Activated CD8-positive, alpha-beta memory T cell treated with anti-CD3 and anti-CD28 coated beads, Interleukin-2, amount 50 U/mL, for 48 hours (primary cell): ENCODE measurements around the gene DAAM1.

Source experiments
- DNase-seq: peaks from one replicate; pipeline ENCODE4 v3.0.0-alpha.2; 2020

The DAAM1 gene

DNA sequence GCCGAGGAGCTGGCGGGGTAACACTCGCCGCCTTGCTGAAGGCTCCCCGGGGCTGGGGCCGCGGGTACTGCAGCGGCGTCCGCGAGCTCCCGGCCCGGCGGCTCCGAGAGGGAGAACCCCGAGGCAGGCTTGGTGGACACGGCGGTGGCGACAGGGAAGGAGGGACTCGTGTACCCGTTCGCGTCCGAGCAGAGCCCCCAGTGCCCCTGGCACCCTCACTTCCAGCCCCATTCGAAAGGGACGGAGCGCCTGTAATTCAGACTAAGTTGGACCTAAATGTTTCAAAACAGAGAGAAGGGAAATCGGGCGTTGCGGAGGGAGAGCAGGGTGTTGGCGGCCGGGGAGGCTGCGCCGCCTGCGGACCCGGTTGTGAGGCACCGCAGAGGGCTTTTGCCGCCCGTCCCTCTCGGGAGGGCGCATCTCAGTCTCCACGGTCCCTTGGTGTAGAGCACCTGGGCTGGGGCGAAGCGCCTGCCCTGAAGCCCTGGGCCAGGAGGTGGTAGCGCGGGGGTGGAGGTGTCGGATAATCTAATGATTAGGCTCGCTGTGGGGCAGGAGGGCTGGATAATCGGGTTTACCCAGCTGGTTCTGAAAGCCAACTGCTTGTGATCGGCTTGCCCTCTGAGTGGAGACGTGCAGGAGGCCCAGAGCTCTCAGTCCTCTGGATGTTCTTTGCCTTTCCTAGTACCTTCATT lies 771 bp downstream of the DAAM1 start:
- DNase-seq, result peak; percentile 71

DNA sequence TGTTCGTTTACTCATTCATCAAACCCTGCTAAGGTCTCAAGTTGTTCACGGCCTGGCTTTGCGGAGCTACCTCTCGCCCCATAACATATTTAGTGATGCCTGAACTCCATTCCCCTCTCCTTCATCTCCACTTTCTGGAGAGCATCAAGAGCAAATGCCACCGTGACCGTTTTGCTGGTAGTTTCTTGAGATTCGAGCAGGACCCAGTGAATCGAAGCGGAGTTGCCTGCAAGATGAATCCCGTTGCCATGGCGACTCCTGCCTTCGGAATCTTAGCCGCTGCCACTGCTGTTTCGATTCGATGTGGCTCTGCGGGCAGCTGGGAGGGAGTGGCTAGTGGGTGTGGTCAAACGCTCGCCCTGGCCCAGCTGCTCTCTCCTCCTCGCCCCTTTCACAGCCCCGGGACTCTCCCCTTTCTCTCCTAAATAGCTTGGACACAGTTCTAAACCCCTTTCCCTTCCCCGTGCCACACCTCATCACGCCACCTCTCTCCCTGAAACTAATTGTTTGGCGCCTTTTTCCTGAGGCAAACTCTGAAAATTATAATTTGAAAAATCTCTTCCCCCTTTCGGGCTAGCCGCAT lies 1.4 kb downstream of the DAAM1 start:
- DNase-seq, result peak; percentile 85

DNA sequence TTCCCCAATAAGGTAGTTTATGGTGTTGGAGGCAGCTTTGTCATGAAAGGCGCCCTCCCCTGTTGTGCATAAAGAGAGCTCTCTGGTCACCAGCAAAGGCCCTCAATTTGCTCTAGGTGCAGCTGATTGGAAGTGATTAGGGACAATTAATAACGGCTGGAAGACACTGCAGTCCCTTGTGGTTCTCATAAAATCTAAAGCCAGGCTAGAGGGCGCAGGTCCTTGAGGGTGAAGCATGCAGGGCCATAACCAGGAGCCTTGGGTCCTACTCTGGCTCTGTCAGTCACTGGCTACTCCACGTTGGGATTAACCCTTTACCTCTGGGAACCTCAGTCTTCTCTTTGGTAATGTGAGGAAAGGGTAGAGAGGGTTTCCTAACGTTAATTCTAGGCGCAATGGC lies 1.9 kb downstream of the DAAM1 start:
- no peak for DNase-seq

DNA sequence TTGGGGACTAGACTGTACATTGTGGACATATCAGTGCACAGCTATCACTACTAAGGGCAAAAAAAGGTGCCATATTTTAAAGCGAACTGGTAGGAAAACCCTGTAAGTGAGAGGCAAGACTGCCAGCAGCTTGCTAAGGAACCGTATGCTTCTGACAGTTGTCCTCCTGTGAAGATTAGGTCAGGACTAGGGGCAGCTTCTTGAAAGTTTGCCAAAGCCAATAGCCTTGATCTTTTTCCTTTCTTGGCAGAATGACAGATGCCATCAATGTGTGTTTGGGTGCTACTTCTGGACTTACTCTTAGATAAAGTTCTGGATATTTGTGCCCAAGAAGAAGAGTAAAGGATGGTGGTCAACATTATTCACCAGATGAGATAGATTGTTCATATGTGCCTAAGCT lies 7.4 kb downstream of the DAAM1 start:
- DNase-seq, result no peak

- DNase-seq, result no peak
These were observed 9.3 kb downstream of the DAAM1 start for GRCh38 chr14:59197695-59198262.

- DNase-seq, result no peak
These were observed 10.7 kb downstream of the DAAM1 start for GRCh38 chr14:59199205-59199604.

DNA sequence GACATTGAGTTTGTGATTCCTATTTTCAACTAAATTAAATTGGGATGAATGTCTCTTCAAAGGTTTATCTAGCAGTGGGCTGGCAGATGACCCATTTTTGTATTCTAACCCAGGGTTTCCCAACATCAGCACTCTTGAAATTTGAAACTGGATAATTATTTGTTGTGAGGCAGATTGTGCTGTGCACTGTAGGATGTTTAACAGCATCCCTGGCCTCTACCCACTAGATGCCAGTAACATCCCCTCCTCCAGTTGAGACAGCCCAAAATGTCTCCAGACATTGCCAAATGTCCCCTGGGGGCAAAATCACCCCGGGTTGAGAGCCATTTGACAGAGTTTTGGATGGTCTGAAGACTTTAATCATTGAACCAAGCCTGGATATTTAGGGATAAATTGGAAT lies 11.1 kb downstream of the DAAM1 start:
- no peak for DNase-seq

- DNase-seq, result no peak
These were observed 11.7 kb downstream of the DAAM1 start for GRCh38 chr14:59200195-59200594.

DNA sequence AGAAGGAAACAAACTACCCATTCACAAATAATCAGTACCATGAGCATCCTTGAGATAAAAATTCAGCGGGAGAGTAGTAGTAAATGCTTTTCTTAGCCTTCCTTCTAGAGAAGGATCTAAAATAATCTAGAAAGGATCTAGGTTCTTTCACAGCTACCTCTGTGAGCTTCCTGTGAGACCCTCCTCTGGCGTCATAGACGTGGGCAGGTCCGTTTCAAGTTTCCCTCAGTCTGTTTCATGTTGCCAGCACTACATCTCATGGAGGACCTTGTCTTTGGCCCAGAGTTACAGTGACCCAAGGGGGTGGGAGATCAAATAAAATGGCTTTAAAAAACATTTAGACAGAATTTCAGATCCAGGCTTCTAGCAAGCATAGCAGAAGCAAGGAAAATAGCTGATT lies 13.6 kb downstream of the DAAM1 start:
- DNase-seq, result no peak

- no peak for DNase-seq
These were observed 15.8 kb downstream of the DAAM1 start for GRCh38 chr14:59204305-59204704.

DNA sequence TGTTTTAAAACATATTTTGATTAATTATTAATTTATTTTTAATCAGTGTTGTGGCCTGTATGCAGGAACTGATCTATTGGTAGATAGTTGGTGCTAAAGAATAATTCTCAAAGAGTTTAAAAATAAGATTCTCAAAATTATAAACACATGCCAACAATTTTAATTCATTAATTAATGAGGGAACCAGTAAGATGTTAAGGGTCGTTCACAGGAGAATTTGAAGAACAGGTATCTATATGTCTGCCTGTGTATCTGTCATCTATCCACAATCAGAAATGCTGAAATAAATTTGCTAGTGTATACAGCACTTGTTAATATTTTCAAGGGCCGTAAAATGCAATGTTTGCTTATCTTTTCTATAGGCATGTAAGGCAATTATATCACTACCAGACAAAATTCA lies 18.4 kb downstream of the DAAM1 start:
- no peak for DNase-seq

DNA sequence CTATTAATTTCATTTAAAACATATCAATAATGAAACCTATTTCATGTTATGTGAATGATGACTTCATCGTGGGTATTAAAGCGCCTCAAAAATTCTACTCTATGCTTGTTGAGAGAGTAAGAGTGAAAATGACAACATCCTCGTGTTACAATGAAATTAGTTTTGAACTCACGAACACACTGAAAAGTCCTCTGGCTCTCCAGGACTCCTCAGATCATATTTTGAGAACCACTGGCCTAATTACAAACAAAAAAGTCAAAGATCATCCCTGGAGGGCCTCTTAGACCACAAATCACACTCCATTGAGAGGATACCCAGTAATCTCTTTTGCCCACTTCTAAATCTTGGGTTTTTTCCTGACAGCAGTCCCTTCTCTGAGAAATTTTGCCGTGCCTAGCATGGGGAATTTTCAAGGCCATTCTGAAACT lies 19.1 kb downstream of the DAAM1 start:
- no peak for DNase-seq

GRCh38 chr14:59208224-59208814 lies 19.9 kb downstream of the DAAM1 start:
- DNase-seq, result no peak

DNA sequence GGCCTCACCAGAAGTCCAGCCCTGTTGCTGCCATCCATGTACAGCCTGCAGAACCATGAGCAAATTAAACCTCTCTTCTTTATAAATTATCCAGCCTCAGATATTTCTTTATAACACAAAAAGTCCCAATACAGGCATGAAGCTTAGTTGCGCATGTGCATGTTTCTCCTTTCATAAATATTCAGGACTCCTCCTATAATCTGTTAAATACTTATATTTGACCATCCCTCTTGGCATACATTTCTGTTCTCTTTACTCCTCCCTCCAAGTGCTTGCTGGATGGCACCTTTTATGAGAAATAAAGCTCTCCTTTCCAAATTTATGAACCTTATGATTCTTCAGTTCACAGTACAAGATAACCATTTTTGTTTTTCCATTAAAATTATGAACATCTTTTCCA lies 20.5 kb downstream of the DAAM1 start:
- DNase-seq, result no peak

DNA sequence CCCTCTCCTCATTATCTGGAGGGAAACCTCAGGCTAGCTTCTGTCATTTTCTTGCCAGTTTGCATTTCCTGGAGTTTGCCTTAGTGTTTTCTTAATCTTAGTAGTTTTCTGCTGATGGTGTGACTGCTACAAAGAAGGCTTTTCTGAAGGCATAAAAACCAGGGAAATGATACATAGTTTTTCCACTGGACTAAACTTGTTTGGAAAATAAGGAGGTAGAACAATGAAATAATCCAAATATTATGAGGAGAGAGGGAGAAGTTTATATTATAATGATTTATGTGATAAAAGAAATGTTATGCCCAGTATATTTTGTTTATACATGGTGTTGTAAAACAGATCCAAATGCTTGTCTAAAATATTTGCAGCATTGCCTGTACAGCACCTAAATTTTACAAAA lies 22.2 kb downstream of the DAAM1 start:
- DNase-seq, result no peak

- no peak for DNase-seq
These were observed 25.2 kb downstream of the DAAM1 start for GRCh38 chr14:59213368-59214315.

DNA sequence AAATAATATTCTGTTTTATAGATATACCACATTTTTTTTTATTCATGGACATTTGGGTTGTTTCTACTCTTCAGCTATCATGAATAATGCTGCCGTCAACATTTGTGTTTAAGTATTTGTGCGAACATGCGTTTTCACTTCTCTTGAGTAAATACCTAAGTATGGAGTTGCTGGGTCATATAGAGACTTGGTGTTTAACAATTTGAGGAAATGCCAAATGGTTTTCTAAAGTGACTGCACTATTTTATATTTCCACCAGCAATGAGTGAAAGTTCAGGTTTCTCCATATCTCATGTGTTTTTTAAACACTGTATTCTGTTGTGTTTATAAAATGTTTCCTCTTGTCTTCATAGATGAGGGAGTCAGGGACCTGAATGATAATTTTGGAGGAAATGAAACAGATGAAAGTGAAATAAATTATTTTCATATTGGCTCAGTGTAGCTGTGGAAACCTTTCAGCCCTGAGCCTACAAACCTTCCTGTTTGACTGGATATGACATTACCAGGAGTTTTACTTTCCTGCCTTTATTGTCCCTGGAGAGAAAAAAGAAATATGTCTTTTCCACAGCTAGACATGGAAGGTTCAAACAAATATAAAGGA lies 26.3 kb downstream of the DAAM1 start:
- DNase-seq, result no peak

GRCh38 chr14:59215322-59215721 lies 26.9 kb downstream of the DAAM1 start:
- DNase-seq, result no peak

DNA sequence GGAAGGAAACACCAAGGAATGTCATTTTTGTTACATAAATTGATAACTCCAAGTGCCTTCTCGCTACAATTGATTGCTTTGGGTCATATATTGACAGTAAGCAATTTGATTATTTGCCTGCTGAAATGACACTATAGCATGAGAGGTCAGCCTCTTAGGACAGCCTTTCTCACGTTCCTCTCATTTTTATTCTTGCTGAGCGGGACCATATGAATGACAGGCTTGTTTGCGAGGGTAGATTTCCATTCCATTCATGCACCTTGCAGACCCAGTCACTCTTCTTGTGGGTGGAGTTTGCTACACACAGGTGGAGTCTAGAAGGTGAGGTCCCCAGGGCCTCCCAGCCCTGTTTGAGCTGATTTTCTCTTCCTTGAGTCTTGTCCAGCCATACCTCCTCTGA lies 27.3 kb downstream of the DAAM1 start:
- no peak for DNase-seq

DNA sequence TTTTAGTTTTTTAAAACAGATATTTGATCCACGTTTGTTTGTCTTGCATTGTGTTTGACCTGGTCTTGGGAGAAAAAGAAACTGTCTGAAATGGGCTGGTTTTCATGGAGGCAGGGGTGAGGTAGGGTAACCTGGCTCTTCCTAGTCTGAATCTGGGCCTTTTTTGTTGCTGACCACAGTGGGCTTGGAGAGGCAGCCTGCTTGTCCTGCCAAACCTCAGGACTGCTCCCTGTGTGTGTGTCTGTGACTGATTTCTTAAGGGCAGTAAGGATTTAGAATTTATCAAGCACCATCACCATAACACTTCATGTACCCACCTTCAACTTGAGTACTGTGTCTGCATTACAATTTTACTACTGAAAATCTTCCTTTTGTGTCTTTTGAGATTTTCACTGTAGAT lies 28.5 kb downstream of the DAAM1 start:
- no peak for DNase-seq

- DNase-seq, result no peak
These were observed 33.1 kb downstream of the DAAM1 start for GRCh38 chr14:59221568-59221967.

DNA sequence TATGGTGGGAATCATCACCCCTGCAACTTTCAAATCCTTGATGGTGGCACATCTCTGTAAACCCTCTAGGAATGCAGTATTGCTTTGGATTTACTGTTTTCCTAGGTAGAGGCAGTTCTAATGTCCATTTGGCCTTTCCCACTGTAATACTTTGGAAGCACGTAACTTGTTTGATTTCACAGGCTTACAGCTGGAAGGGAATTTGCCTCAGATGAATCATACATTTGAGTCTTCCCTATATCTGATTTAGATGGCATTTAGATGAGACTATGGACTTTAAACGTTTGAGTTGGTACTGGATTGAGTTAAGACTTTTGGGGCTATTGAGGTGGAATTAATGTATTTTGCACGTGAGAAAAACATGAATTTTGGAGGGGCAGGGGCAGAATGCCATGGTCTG lies 35.9 kb downstream of the DAAM1 start:
- DNase-seq, result no peak

DNA sequence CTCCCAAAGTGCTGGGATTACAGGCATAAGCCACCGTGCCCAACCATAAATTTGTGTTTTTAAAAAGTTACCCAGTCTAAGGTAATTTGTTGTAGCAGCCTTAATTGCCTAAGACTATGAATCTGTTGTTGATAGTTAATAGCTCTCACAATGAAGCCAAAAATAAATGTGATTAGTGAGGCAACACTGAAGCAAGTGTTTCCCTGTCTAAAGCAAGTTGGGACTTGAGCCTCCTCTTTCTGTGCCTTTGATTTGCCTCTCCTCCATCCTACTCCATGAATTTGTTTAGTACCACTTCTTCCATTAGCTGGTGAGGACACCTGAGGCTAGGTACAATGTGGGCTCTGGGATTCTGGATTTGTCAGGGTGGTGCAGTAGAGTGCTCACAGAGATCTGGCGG lies 36.8 kb downstream of the DAAM1 start:
- DNase-seq, result no peak
